Astrocyte of the cerebellum (primary cell): ENCODE measurements around the gene EPHB2.

Source experiments
- DNase-seq: peaks from one replicate; pipeline ENCODE4 v3.0.0-alpha.2; 2011; ENCODE audit warnings: low read depth
- H3K4me3 ChIP-seq: 2 replicates; pipeline ENCODE4 v1.5.1; 2011; ENCODE audit warnings: mild to moderate bottlenecking, low read depth, low read length, moderate library complexity
- CTCF ChIP-seq: IDR thresholded peaks from 2 replicates; pipeline ENCODE4 v1.5.1; 2012; ENCODE audit warnings: low read length, low read depth, moderate library complexity, mild to moderate bottlenecking; ENCODE audit errors: missing control alignments
- in situ Hi-C: cut with HindIII; loops from 2 replicates; pipeline ENCODE4 v1.10.0; 2017; ENCODE audit warnings: low sequenced_read_pairs

EPHB2 gene

GRCh38 chr1:22827666-22828483 is 117.2 kb downstream of the EPHB2 start:
- in situ Hi-C loops, result no loop called here
- TF ChIP-seq CTCF, result no peak
- no peak overlapping the region for H3K4me3 ChIP-seq
- no peak for DNase-seq

GRCh38 chr1:22828484-22829308 is 118.1 kb downstream of the EPHB2 start:
- TF ChIP-seq CTCF, result no peak
- no peak overlapping the region for H3K4me3 ChIP-seq
- no peak for DNase-seq
- in situ Hi-C loops, result no loop called here

GRCh38 chr1:22829309-22829989 is 118.8 kb downstream of the EPHB2 start:
- in situ Hi-C loops, result no loop called here
- DNase-seq, result no peak
- no peak overlapping the region for H3K4me3 ChIP-seq
- no peak for TF ChIP-seq CTCF

- DNase-seq, result no peak
- in situ Hi-C loops, result no loop called here
- TF ChIP-seq CTCF, result peak; percentile 17
- no peak overlapping the region for H3K4me3 ChIP-seq
Observed at GRCh38 chr1:22830041-22830566, 119.5 kb downstream of the EPHB2 start.

GRCh38 chr1:22830757-22831340 is 120.2 kb downstream of the EPHB2 start:
- DNase-seq, result no peak
- in situ Hi-C loops, result no loop called here
- no peak for TF ChIP-seq CTCF

More at GRCh38 chr1:22830757-22831340, 120.2 kb downstream of the EPHB2 start:
- H3K4me3 ChIP-seq, result no peak overlapping the region
